PC-9 (cell line): ENCODE measurements around the gene LGR6. TPM values are rescaled to one million over a fixed set of nuclear protein-coding genes. Genes with fewer than 3 reads are reported as not detected.

Experiments used
- BruUV-seq: library from RNA; stranded (reverse); fragments of 400-500 nt; replicated peaks from 2 replicates; lab custom pipeline; 2021; lab: Mats Ljungman, UMichigan
- CTCF ChIA-PET: fragments of 300-600 bp; sonication (Branson Sonifier 250); formaldehyde crosslinking; loops from one replicate; lab custom pipeline; 2022; ENCODE audit warnings: antibody characterized with exemption; lab: Charles Lee
- POLR2A ChIA-PET: fragments of 300-600 bp; sonication (Branson Sonifier 250); formaldehyde crosslinking; loops from one replicate; lab custom pipeline; 2022; ENCODE audit warnings: antibody characterized with exemption; ENCODE audit not compliant: unreplicated experiment; lab: Charles Lee
- DNase-seq, 2 experiments: peaks; one replicate each; pipeline versions ENCODE4 v3.0.0 to v3.0.0-alpha.2; 2015 to 2022; ENCODE audit warnings: mixed read lengths in 1 of 2
- H2AFZ ChIP-seq: fragments of 200-600 bp; sonication (generic); 2 replicates; pipeline ENCODE4 v1.8.1; 2017; ENCODE audit warnings: antibody characterized with exemption
- H3F3A ChIP-seq: fragments of 200-600 bp; sonication (generic); 2 replicates; pipeline ENCODE4 v1.8.1; 2017; ENCODE audit warnings: antibody characterized with exemption, mild to moderate bottlenecking, low read depth; ENCODE audit not compliant: insufficient read depth
- H3K27ac ChIP-seq: fragments of 200-600 bp; sonication (generic); 2 replicates; pipeline ENCODE4 v1.6.1; 2016; ENCODE audit warnings: mixed run types
- H3K27me3 ChIP-seq: fragments of 200-600 bp; sonication (generic); 2 replicates; pipeline ENCODE4 v1.6.1; 2016; ENCODE audit warnings: low read depth, mixed run types; ENCODE audit not compliant: insufficient read depth
- H3K36me3 ChIP-seq: fragments of 200-600 bp; sonication (generic); 2 replicates; pipeline ENCODE4 v1.6.1; 2016; ENCODE audit warnings: low read depth, mixed run types
- H3K4me1 ChIP-seq: fragments of 200-600 bp; sonication (generic); replicated peaks from 2 replicates; pipeline ENCODE4 v1.6.1; 2016; ENCODE audit warnings: mixed run types; ENCODE audit not compliant: insufficient read depth
- H3K4me2 ChIP-seq: fragments of 200-600 bp; sonication (generic); 2 replicates; pipeline ENCODE4 v1.6.1; 2017; ENCODE audit warnings: mixed run types
- H3K4me3 ChIP-seq: fragments of 200-600 bp; sonication (generic); 2 replicates; pipeline ENCODE4 v1.6.1; 2016; ENCODE audit warnings: mixed run types
- H3K79me2 ChIP-seq: fragments of 200-600 bp; sonication (generic); 2 replicates; pipeline ENCODE4 v1.6.1; 2017; ENCODE audit warnings: low read depth, mixed run types
- H3K9me2 ChIP-seq: fragments of 200-600 bp; sonication (generic); 2 replicates; pipeline ENCODE4 v1.8.1; 2017; ENCODE audit warnings: mild to moderate bottlenecking; ENCODE audit not compliant: insufficient read depth
- H3K9me3 ChIP-seq: fragments of 200-600 bp; sonication (generic); 2 replicates; pipeline ENCODE4 v1.8.1; 2016; ENCODE audit warnings: low read depth; ENCODE audit not compliant: insufficient read depth
- H4K20me1 ChIP-seq: fragments of 200-600 bp; sonication (generic); 2 replicates; pipeline ENCODE4 v1.8.1; 2017; ENCODE audit not compliant: insufficient read depth
- CTCF ChIP-seq: fragments of 200-600 bp; sonication (generic); conservative IDR thresholded peaks from 2 replicates; pipeline ENCODE4 v1.6.1; 2017; ENCODE audit warnings: mixed run types, antibody characterized with exemption, mild to moderate bottlenecking, moderate library complexity
- EZH2 ChIP-seq: fragments of 200-600 bp; sonication (generic); IDR thresholded peaks from 2 replicates; pipeline ENCODE4 v1.8.0; 2017; ENCODE audit warnings: antibody characterized with exemption, low read depth
- intact Hi-C: fragments of 100-400 bp; cut with micrococcal nuclease; formaldehyde crosslinking; loops from one replicate; pipeline ENCODE4 v1.10.0; 2022; ENCODE audit not compliant: unreplicated experiment
- total RNA-seq: library from RNA; stranded (reverse); gene quantifications from 2 replicates; pipeline ENCODE4 v1.2.3, GENCODE V29; 2021

The LGR6 gene
- total RNA-seq, 1 experiment from 2014 or later = 5.6 TPM

DNA sequence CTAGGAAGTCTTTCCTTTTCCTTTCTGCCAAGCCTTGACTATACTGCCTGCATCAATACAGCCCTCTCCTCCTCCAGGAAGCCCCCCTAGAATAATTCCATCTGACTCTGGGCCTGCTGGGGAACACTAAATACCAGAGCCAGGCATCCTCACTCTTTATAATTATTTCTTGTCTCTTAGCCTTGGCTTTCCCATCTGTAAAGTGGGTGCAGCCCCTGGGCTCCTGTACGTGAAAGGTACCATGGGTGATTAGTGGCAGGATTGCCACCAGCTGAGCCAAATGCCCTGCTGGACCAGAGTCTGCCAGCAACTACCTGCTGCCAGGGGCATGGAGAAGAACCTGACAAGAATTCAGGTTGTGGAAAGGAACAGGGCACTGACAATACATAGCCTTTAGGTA, 58.7 kb downstream of the LGR6 start:
- Histone ChIP-seq H2AFZ (no peak overlapping the region), H3K27ac (no peak overlapping the region), H3K4me2 (no peak overlapping the region), H3K9me3 (no peaks in the 10 kb centered on the region), H3K9me2 (no peaks in the 10 kb centered on the region), H3K79me2 (no peaks in the 10 kb centered on the region), H3F3A (no peaks in the 10 kb centered on the region), H3K27me3 (peaks cover 24% of the 10 kb centered on the region; the same call in 1 of the 2 replicates), H3K4me1 (no peaks in the 10 kb centered on the region), H3K36me3 (no peaks in the 10 kb centered on the region), H3K4me3 (no peak overlapping the region), H4K20me1 (no peaks in the 10 kb centered on the region)
- BruUV-seq = no TSS peak
- DNase-seq = no peak
- ChIA-PET CTCF (no interaction called here), POLR2A (no interaction called here)
- no peak for TF ChIP-seq CTCF
- intact Hi-C loops = no loop called here

DNA sequence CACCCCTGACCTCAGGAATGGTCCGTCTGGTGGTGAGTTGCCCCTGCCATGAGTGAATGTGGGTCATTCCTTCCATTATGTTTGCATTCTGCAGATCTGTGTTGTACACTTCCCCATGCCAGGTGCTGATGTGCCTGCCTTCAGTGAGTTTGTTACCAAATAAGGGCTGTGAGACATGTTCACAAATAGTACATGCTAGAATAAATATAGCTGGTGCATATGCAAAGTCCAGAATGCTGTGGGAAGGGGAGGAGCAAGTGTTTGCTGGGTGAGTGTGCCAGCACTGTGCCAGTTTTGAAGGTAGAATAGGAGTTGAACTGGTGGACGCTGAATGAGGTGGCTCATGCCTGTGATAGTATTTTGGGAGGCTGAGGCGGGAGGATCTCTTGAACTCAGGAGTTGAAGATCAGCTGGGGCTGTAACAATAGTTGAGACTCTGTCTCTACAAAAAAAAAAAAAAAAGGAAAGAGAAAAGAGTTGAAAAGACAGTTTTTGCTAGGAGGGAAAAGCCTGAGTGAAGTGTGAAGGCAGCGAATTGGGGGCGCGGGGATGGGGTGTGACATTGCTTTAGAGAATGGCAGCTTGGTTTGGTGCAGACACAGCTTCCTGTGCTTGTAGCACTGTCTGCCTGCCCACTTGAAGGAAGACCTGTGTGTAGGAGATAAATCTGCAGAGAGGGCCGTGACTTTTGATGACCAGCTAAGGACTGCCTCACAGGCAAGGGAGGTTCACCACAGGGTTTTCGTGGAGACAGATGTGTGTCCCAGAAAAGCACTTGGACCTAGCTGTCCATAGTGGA, 61.1 kb downstream of the LGR6 start:
- no peak overlapping the region for H3K4me2 ChIP-seq
- no peak overlapping the region for H3K27ac ChIP-seq
- H3K27me3 ChIP-seq = peaks cover 14% of the 10 kb centered on the region; the same call in 1 of the 2 replicates
- no peaks in the 10 kb centered on the region for H4K20me1 ChIP-seq
- intact Hi-C loops = no loop called here
- H3K36me3 ChIP-seq = no peaks in the 10 kb centered on the region
- DNase-seq = peak; percentile 24 to 57
- CTCF ChIA-PET = no interaction called here
- no peaks in the 10 kb centered on the region for H3F3A ChIP-seq
- POLR2A ChIA-PET = interaction anchor here (0.7 kb wide), 3 partner anchors 14 to 322 kb away, joined by 3 to 5 read pairs (median 4); no protein-coding TSS in a partner anchor
- no peaks in the 10 kb centered on the region for H3K9me2 ChIP-seq
- TF ChIP-seq CTCF (no peak), EZH2 (no peak)
- H3K4me3 ChIP-seq = no peak overlapping the region
- no TSS peak for BruUV-seq
- no peaks in the 10 kb centered on the region for H3K79me2 ChIP-seq
- no peak overlapping the region for H2AFZ ChIP-seq
- no peaks in the 10 kb centered on the region for H3K9me3 ChIP-seq
- H3K4me1 ChIP-seq = no peaks in the 10 kb centered on the region

DNA sequence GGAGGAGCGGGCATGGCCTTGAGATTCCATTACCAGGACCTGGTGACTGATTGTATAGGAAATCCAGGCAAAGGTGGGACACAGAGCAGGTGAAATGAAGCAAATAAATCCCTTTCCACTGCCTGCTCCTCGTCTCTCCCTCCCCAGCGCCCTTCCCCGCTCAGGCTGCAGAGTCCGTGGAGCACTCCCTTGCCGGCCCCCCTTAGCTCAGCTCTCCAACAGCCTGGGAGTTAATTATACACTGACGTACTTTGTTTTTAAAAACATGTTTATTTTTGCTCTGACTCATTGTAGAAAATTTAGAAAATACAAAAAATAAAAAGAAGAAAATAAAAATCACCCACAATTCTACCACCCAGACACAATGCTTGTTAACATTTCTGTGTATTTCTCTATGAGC, 61.7 kb downstream of the LGR6 start:
- Histone ChIP-seq H3F3A (no peaks in the 10 kb centered on the region), H3K9me2 (no peaks in the 10 kb centered on the region), H3K27me3 (peaks cover 11% of the 10 kb centered on the region), H3K4me2 (no peak overlapping the region), H4K20me1 (no peaks in the 10 kb centered on the region), H3K27ac (no peak overlapping the region), H3K4me3 (no peak overlapping the region), H3K4me1 (no peaks in the 10 kb centered on the region), H3K9me3 (no peaks in the 10 kb centered on the region), H2AFZ (no peak overlapping the region), H3K79me2 (no peaks in the 10 kb centered on the region), H3K36me3 (no peaks in the 10 kb centered on the region)
- no TSS peak for BruUV-seq
- intact Hi-C loops = no loop called here
- no peak for DNase-seq
- TF ChIP-seq EZH2 = no peak
- TF ChIP-seq CTCF = no peak
- CTCF ChIA-PET = interaction anchor here (0.6 kb wide), 1 partner anchor 69 kb away, joined by 3 read pairs; no protein-coding TSS in a partner anchor
- POLR2A ChIA-PET = interaction anchor here (0.7 to 0.8 kb wide), 2 partner anchors 14 to 40 kb away, joined by 5 read pairs; no protein-coding TSS in a partner anchor
